GM19438 (cell line): Measurements from ENCODE around the gene TRIM65.

Experiments used
- ATAC-seq: cut with Tn5 transposase; IDR thresholded peaks from one replicate; pipeline ENCODE4 v1.9.1; 2021; ENCODE audit warnings: low read depth; ENCODE audit not compliant: unreplicated experiment

The TRIM65 gene

GRCh38 chr17:75917917-75918445, 21.2 kb upstream of the TRIM65 start:
- ATAC-seq: no peak

GRCh38 chr17:75917141-75917916, 20.6 kb upstream of the TRIM65 start:
- ATAC-seq: no peak

- no peak for ATAC-seq
Observed at GRCh38 chr17:75915268-75915667, 18.5 kb upstream of the TRIM65 start.

- ATAC-seq: no peak
Observed at GRCh38 chr17:75914643-75915267, 18.0 kb upstream of the TRIM65 start.

GRCh38 chr17:75913537-75914210, 16.9 kb upstream of the TRIM65 start:
- no peak for ATAC-seq

- no peak for ATAC-seq
Observed at GRCh38 chr17:75910699-75911098, 13.9 kb upstream of the TRIM65 start.

- ATAC-seq: no peak
Observed at GRCh38 chr17:75909812-75910274, 13.1 kb upstream of the TRIM65 start.

GRCh38 chr17:75909051-75909811, 12.5 kb upstream of the TRIM65 start:
- no peak for ATAC-seq

- ATAC-seq: no peak
Observed at GRCh38 chr17:75908201-75908600, 11.4 kb upstream of the TRIM65 start.

GRCh38 chr17:75906143-75906884, 9.6 kb upstream of the TRIM65 start:
- ATAC-seq: no peak

- peak; percentile 96 for ATAC-seq
Observed at GRCh38 chr17:75904749-75905521, 8.2 kb upstream of the TRIM65 start, which contains the start of gene MRPL38. Gene MRPL38 (minus strand): TSS chr17:75904884. CDS start chr17:75904875, 9 bp downstream.

- no peak for ATAC-seq
Observed at GRCh38 chr17:75902406-75902805, 5.7 kb upstream of the TRIM65 start.

- ATAC-seq: no peak
Observed at GRCh38 chr17:75901727-75902126, 5.0 kb upstream of the TRIM65 start.

GRCh38 chr17:75900691-75901533, 4.2 kb upstream of the TRIM65 start:
- no peak for ATAC-seq

GRCh38 chr17:75899767-75900468, 3.2 kb upstream of the TRIM65 start:
- no peak for ATAC-seq

GRCh38 chr17:75899353-75899752, 2.6 kb upstream of the TRIM65 start:
- no peak for ATAC-seq

- ATAC-seq: no peak
Observed at GRCh38 chr17:75898791-75899190, 2.0 kb upstream of the TRIM65 start.

- no peak for ATAC-seq
Observed at GRCh38 chr17:75898065-75898464, 1.3 kb upstream of the TRIM65 start.
